Upper lobe of left lung (tissue), 4 donors: ENCODE data around the gene EPHA5.

Experiments
- CTCF ChIP-seq, 6 experiments: fragments of 450-650 bp in 4 of 6; fragments of 200-600 bp in 2 of 6; sonication (generic) in 2 of 6; IDR thresholded peaks; one replicate each; pipeline ENCODE4 v1.5.1; 2016 to 2019; ENCODE audit warnings: antibody characterized with exemption in 6 of 6
- POLR2A ChIP-seq, 4 donors: fragments of 450-650 bp; IDR thresholded peaks; one replicate each; pipeline ENCODE4 v1.5.1; 2016 to 2017; ENCODE audit warnings: antibody characterized with exemption in 4 of 4, mild to moderate bottlenecking in 2 of 4

DNA sequence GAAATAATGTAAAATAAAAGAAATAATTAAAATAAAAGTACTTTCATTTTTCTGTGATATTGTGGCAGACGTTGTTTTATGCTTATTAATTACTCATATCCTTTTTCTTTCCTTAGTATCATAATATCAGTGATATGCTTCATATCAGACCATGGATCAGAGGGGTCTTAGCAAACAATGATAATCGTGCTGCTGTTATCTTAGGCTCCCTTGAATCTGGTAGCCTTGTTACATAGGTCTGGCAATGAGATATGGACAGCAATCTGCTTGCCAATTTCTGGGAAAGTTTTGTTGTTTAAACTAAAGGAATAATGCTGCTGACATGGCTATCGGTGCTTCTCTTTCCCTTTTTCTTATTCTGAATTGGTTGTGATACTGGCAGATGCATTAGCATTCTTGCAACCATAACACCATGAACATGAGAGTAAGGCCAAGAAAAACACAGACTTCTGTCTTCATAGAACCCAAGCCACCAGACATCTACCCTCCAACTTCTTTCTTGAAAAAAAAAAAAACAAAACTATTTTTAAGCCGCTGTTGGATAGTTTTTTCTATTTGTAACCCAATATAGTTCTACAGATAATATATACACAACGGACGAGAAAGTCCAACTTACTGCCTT, 16.4 kb downstream of the EPHA5 start:
- no peak for TF ChIP-seq CTCF (IDR thresholded peaks at IDR 0.05)
- TF ChIP-seq POLR2A (IDR thresholded peaks at IDR 0.05) = no peak
